Ishikawa (cell line): ENCODE results near the gene HBS1L.

Experiments used
- CEBPB ChIP-seq: IDR thresholded peaks from 2 replicates; pipeline ENCODE4 v1.6.1; 2012
- CREB1 ChIP-seq: IDR thresholded peaks from 2 replicates; pipeline ENCODE4 v1.6.1; 2012; ENCODE audit warnings: low read depth
- EGR1 ChIP-seq: IDR thresholded peaks from 2 replicates; pipeline ENCODE4 v1.6.1; 2012
- EP300 ChIP-seq: IDR thresholded peaks from 2 replicates; pipeline ENCODE4 v1.6.1; 2012; ENCODE audit warnings: borderline replicate concordance
- MAX ChIP-seq: IDR thresholded peaks from 2 replicates; pipeline ENCODE4 v1.6.1; 2012
- REST ChIP-seq: IDR thresholded peaks from 2 replicates; pipeline ENCODE4 v1.6.1; 2012; ENCODE audit warnings: low read depth, mild to moderate bottlenecking
- TAF1 ChIP-seq: IDR thresholded peaks from 2 replicates; pipeline ENCODE4 v1.6.1; 2012; ENCODE audit warnings: low read depth, mild to moderate bottlenecking
- TEAD4 ChIP-seq: IDR thresholded peaks from 2 replicates; pipeline ENCODE4 v1.6.1; 2012
- USF1 ChIP-seq: IDR thresholded peaks from 2 replicates; pipeline ENCODE4 v1.6.1; 2012
- YY1 ChIP-seq: IDR thresholded peaks from 2 replicates; pipeline ENCODE4 v1.6.1; 2012; ENCODE audit warnings: low read depth

GRCh38 chr6:135087403-135087802 is 32.8 kb upstream of the HBS1L start:
- TF ChIP-seq REST, result no peak
- TF ChIP-seq YY1, result no peak
- TF ChIP-seq CEBPB, result no peak
- TF ChIP-seq TEAD4, result no peak
- no peak for TF ChIP-seq EP300
- no peak for TF ChIP-seq USF1
- TF ChIP-seq TAF1, result no peak
- no peak for TF ChIP-seq CREB1
- no peak for TF ChIP-seq MAX
- TF ChIP-seq EGR1, result no peak
